Mucosa of stomach (tissue), 1 donor: ENCODE measurements around the gene ARHGAP22.

Source experiments
- H3K27me3 ChIP-seq: one replicate; pipeline ENCODE4 v1.7.0; 2013; ENCODE audit warnings: mild to moderate bottlenecking, low read length; ENCODE audit not compliant: control insufficient read depth, insufficient read depth
- H3K36me3 ChIP-seq: one replicate; pipeline ENCODE4 v1.7.0; 2013; ENCODE audit warnings: low read length; ENCODE audit not compliant: control insufficient read depth, insufficient read depth
- H3K4me1 ChIP-seq: one replicate; pipeline ENCODE4 v1.7.0; 2013; ENCODE audit warnings: mild to moderate bottlenecking, low read length; ENCODE audit not compliant: control insufficient read depth, insufficient read depth
- H3K4me3 ChIP-seq: one replicate; pipeline ENCODE4 v1.7.0; 2013; ENCODE audit warnings: low read length
- H3K9ac ChIP-seq: one replicate; pipeline ENCODE4 v1.7.0; 2013; ENCODE audit warnings: mild to moderate bottlenecking, low read length, moderate library complexity
- H3K9me3 ChIP-seq: one replicate; pipeline ENCODE4 v1.7.0; 2013; ENCODE audit warnings: mild to moderate bottlenecking, low read length, moderate library complexity; ENCODE audit not compliant: control insufficient read depth
- donor health status: Pancreatic carcinoma.

ARHGAP22 gene

DNA sequence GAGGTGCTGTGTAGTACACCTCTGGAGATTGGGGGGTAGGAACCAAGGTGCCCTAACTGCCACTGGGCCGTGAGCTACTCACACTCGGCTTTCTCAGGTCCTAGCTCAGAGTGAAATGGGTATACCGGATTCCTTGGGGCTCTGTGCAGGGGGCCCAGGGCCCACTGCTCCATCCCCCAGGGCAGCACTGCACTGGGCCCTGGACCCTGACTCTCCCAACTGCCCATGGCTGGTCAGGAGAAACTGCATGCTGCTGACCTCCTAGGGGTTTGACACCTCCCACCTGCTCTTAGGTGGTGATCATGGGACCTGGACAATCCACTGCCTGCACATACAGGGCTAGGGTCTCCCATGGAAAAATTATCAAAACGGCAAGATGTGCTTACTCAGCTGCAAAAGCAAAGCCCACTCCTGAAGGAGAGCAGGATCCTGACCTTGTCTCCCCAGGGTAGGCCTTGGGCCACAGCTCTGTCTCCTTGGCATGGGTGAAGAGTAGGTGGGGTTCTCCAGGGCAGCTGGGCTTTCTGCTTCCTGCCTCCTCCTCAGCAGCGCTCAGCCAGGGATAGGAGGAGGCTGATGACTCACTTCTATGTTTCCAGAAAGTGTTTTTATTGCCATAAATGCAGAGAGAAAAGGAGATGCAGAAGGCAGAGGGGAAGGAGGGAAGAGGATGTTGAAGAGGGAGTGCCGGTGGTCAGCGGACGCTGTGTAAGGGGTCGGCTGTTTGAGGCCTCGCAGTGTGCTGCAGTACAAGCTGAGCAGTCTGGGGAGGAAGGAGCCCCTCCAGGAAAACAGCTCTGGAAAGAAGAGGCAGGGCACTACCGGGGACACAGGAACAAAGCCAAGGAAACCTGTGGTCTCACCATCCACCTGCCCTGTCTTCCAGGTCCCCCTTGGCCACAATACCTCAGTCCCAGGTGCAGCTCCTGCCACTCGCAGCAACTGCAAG lies 107.8 kb downstream of the ARHGAP22 start:
- Histone ChIP-seq H3K9ac (no peak overlapping the region), H3K4me1 (no peaks in the 10 kb centered on the region), H3K9me3 (no peaks in the 10 kb centered on the region), H3K36me3 (no peaks in the 10 kb centered on the region), H3K27me3 (no peaks in the 10 kb centered on the region), H3K4me3 (no peak overlapping the region)

- H3K9me3 ChIP-seq, result no peaks in the 10 kb centered on the region
- no peaks in the 10 kb centered on the region for H3K4me1 ChIP-seq
- H3K9ac ChIP-seq, result no peak overlapping the region
- H3K36me3 ChIP-seq, result no peaks in the 10 kb centered on the region
- no peaks in the 10 kb centered on the region for H3K27me3 ChIP-seq
- H3K4me3 ChIP-seq, result no peak overlapping the region
These were observed 108.6 kb downstream of the ARHGAP22 start for GRCh38 chr10:48496105-48496830.

DNA sequence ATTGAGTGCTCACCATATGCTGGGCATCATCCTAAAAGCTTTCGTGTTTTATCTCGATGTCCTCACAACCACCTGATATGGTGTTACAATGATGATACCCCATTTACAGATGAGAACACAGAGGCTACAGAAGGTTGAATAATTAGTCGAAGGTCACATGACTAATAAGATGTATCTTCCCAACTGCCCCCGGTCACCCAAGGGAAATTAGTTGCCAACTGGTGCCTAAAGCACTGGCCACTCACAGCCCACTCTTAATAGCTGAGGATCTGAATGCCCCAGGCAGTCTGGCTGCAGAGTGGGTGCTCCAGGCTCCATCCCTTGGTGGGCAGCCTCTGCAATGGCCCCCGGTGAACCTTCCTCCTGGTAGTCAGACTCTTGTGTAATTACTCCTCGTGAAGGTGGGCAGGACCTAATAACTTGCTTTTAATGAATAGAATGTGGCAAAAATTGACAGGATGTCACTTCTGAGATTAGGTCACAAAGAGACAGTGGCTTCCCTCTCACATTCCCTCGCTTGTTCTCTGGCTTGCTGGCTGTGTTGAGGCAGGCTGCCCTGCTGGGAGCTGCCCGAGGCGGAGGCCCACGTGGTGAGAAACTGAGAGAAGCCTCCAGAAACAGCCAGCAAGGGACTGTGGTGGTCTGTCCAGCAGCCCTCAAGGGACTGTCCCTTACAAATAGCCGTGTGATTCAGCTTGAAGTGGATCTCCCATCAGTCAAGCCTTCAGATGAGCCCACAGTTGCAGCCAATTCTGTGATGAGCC lies 109.4 kb downstream of the ARHGAP22 start:
- Histone ChIP-seq H3K4me1 (no peaks in the 10 kb centered on the region), H3K4me3 (no peak overlapping the region), H3K9me3 (no peaks in the 10 kb centered on the region), H3K36me3 (no peaks in the 10 kb centered on the region), H3K9ac (no peak overlapping the region), H3K27me3 (no peaks in the 10 kb centered on the region)

DNA sequence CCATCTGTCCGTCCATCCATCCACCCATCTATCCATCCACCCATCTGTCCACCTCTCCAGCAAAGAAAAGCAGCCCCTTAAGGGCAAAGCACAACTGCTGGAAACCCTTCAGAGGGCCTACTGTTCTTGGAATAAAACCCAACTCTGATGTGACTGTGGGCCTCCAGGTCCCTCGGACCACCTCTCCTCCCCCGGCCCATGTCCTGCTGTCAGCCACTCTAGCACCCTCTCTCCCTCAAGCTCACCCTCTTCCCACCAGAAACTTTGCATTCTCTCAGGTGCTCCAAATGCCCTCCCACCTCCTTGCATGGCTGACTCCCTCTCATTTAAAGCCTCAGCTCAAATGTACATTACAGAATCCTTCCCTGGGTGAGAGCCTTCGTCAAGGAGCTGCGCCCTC lies 110.3 kb downstream of the ARHGAP22 start:
- H3K27me3 ChIP-seq, result no peaks in the 10 kb centered on the region
- H3K9me3 ChIP-seq, result no peaks in the 10 kb centered on the region
- no peak overlapping the region for H3K9ac ChIP-seq
- no peaks in the 10 kb centered on the region for H3K4me1 ChIP-seq
- no peaks in the 10 kb centered on the region for H3K36me3 ChIP-seq
- H3K4me3 ChIP-seq, result no peak overlapping the region

DNA sequence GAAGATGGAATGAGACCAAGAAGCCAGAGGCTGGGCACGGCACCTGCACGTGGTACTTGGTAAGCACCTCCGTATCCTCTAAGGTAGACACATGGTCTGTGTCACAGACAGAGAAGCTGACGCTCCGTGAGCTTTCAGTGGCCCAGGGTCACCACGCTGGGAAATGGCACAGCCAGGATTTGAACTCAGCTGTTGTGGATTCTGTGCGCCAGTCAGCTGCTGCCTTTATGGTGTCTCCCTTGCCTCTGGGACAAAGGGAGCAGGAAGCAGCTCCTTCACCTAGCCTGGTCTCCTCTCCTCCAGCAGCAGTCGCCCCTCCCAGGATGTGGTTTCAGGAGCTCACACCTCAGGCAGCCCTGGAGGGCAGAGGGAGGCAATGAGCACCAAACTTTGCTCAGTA lies 110.8 kb downstream of the ARHGAP22 start:
- Histone ChIP-seq H3K9me3 (no peaks in the 10 kb centered on the region), H3K4me1 (no peaks in the 10 kb centered on the region), H3K36me3 (no peaks in the 10 kb centered on the region), H3K4me3 (no peak overlapping the region), H3K27me3 (no peaks in the 10 kb centered on the region), H3K9ac (no peak overlapping the region)

- Histone ChIP-seq H3K9me3 (no peaks in the 10 kb centered on the region), H3K4me1 (no peaks in the 10 kb centered on the region), H3K9ac (no peak overlapping the region), H3K27me3 (no peaks in the 10 kb centered on the region), H3K4me3 (no peak overlapping the region), H3K36me3 (no peaks in the 10 kb centered on the region)
These were observed 111.6 kb downstream of the ARHGAP22 start for GRCh38 chr10:48493083-48493871.

DNA sequence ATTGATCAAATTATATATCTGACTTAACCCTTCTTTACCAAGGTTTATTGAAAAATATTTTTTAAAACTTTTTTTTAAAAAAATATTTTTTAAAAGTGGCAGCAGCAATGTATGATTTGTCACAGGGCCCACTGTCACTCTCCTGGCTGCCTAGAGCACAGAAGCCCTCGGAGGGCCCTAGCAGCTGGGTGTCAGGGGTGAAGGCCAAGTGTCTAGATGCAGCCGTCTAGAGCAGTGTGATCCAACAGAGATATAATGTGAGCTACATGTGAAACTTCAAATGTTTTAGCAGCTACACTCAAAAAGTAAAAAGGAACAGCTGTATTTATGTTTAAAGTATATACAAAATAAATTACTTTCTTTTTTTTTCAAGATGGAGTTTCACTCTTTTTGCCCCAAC lies 112.7 kb downstream of the ARHGAP22 start:
- no peaks in the 10 kb centered on the region for H3K36me3 ChIP-seq
- no peaks in the 10 kb centered on the region for H3K9me3 ChIP-seq
- H3K27me3 ChIP-seq, result no peaks in the 10 kb centered on the region
- no peak overlapping the region for H3K9ac ChIP-seq
- H3K4me1 ChIP-seq, result no peaks in the 10 kb centered on the region
- no peak overlapping the region for H3K4me3 ChIP-seq

GRCh38 chr10:48491392-48492139 lies 113.3 kb downstream of the ARHGAP22 start:
- Histone ChIP-seq H3K9ac (no peak overlapping the region), H3K4me1 (no peaks in the 10 kb centered on the region), H3K36me3 (no peaks in the 10 kb centered on the region), H3K4me3 (no peak overlapping the region), H3K27me3 (no peaks in the 10 kb centered on the region), H3K9me3 (no peaks in the 10 kb centered on the region)

GRCh38 chr10:48490946-48491345 lies 113.9 kb downstream of the ARHGAP22 start:
- Histone ChIP-seq H3K4me3 (no peak overlapping the region), H3K9me3 (no peaks in the 10 kb centered on the region), H3K4me1 (no peaks in the 10 kb centered on the region), H3K27me3 (no peaks in the 10 kb centered on the region), H3K9ac (no peak overlapping the region), H3K36me3 (no peaks in the 10 kb centered on the region)

- no peaks in the 10 kb centered on the region for H3K4me1 ChIP-seq
- H3K4me3 ChIP-seq, result no peak overlapping the region
- no peaks in the 10 kb centered on the region for H3K36me3 ChIP-seq
- no peaks in the 10 kb centered on the region for H3K27me3 ChIP-seq
- no peaks in the 10 kb centered on the region for H3K9me3 ChIP-seq
- H3K9ac ChIP-seq, result no peak overlapping the region
These were observed 114.3 kb downstream of the ARHGAP22 start for GRCh38 chr10:48490571-48490940.

DNA sequence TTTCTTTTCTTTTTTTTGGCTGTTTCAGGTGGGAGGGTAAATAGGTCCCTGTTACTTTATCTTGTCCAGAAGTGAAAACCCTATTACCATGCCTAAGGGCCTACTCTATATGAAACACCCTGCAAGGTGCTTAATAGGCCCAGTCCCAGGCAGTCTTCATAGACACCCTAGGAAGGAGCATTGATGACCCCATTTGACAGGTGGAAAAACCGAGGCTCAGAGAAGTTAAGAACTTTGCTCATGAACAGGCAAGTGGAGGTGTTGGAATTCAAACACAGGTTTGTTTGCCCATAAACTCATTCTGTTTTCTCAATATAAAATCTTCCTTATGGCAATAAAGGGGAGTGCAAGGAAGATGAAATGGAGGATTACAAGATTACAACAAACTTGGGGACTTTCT lies 115.8 kb downstream of the ARHGAP22 start:
- Histone ChIP-seq H3K4me3 (no peak overlapping the region), H3K27me3 (no peaks in the 10 kb centered on the region), H3K36me3 (no peaks in the 10 kb centered on the region), H3K9ac (no peak overlapping the region), H3K9me3 (no peaks in the 10 kb centered on the region), H3K4me1 (no peaks in the 10 kb centered on the region)
